Measurements from ENCODE around the gene MCTP1. TPM values are rescaled to one million over a fixed set of nuclear protein-coding genes. Genes with fewer than 3 reads are reported as not detected.

MCTP1 gene
- total RNA-seq, 1 donor from 2014 or later, result 63.6 TPM

DNA sequence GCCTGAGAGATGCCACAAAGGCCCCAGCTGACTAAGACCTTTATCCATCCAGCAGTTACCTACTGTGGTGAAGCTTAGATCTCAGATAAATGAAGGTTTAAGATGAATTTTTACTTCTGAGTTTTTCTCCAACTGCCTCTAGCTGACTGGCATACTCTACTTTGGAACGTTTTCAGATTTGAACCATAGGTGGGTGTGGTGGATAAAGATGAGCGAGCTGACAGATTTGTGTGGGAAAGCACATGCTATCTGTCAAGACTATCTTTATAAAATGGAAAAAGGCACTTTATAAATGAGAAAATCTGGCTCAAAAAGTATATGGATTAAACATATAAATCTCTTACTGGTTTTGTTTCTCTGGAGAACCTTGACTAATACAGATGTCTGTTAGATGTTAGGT is 160.8 kb downstream of the MCTP1 start:
- DNase-seq (ENCODE audit: low read depth, low spot score), result no peak

DNA sequence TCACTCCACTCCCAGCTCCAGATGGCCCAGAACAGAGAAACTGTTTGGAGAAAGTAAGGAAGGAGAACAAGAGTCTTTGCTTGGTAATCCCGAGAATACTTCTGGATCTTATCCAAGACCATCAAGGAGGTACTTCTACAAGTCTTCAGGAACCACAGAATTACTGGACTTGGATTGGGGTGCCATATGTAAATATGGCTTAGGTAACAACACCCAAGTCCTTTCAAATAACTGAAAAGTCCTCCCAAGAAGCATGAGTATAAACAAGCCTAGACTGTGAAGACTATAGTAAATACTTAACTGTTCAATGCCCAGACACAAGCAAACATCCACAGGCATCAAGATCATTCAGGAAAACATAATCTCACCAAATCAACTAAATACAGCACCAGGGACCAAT is 170.0 kb downstream of the MCTP1 start:
- DNase-seq (ENCODE audit: low read depth, low spot score), result no peak

DNA sequence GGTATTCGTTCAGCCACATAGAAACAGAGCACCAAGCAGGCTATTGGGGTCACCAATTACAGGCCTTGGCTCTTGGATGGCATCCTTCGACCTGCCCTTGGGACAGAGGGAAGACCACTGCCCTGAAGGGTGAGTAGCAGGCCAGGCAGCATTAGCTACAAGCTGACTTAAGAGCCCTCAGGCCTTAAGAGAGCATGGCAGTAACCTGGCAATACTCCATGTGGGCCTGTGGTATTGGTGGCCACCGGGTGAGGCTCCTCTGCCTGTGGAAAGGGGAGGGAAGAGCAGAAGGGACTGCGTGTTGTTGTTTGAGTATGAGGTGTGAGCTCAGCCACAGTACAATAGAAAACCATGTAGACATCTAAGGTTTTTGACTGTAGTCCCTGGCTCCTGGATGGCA is 170.6 kb downstream of the MCTP1 start:
- no peak for DNase-seq (ENCODE audit: low read depth, low spot score)

DNA sequence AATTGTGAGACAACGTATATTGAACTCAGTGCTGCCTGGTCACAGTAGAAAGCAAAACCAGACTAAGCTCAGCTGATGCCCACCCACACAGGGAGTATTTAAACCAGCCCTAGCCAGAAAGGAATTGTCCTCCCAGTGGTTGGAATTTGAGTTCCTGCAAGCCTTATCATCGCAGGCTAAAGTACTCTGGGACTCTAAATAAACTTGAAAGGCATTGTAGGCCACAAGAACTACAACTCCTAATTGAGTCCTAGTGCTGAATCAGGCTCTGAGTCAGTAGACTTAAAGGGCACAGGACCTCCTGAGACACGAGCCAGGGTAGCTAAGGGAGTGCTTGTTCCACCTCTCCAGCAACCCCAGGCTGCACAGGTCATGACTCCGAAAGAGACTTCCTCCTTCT is 171.4 kb downstream of the MCTP1 start:
- no peak for DNase-seq (ENCODE audit: low read depth, low spot score)

DNA sequence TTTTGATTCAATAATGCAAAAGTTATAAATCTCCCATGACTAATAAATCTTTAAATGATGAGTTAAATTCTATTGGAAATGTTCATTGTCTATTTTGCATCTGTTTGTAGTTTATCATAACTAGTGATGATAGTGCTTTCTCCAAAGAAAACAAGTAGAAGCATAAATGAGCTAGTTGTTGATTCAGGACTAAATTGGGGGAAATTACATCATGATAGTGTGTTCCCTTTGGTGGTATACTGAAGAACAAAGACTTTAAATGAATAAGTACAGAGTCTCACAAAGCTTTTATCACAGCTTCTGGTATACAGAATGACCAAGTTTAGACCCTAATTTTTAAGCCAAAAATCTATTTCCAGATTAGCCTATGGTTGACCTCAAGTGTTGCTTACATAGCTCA is 173.8 kb downstream of the MCTP1 start:
- no peak for DNase-seq (ENCODE audit: low read depth, low spot score)

DNA sequence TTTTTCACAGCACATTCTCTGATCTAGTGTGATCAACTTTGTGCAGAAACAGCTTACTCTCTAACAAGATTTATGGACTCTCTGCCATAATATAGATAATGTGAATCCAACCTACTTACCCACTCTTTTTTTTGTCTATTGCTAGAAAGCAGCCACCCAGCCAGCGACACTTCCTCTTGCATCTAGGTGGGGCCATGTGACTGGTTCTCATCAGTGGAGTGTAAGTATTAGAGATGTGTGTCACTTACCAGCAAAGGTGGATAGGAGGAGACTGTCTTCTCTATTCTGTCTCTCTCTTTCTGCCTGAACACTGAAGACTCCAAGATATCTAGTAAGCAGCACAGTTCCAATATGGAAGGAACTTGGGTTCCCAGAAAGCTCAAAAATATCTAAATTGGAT is 174.8 kb downstream of the MCTP1 start:
- DNase-seq (ENCODE audit: low read depth, low spot score), result no peak

DNA sequence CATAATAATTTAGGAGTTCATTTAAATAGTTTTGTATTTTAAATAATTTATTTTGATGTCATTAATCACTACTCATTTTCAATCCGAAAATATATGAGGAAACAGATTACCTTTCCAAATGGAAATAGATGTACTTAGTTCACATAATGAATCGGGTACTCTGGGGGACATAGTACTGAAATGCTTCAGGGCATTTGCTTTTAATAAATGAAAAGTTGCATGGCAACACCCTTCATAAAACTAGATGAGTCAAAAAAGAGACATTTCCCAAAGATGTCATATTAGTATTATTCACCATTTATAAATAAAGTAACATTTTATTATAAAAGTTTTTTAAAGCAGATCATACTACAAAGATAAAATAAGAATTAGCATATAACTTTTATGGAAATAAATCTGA is 177.8 kb downstream of the MCTP1 start:
- DNase-seq (ENCODE audit: low read depth, low spot score), result no peak

DNA sequence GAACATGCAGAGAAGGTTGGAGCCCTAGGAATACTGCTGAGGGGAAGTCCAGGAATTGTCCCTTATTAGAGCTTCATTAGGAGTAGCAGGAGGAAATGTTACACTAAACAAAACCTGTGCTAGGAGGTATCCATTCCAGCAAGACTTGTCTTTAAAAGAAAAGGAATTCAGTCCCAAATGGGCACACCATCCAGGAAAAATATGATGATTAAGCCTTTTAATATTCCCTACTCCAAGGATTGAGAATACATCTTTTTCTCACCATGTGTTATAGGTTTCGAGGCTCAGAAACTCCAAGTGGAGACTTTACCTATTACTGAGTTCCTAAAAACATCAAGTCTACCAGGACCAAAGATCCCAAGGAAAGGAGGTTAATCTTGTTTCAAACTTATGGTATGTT is 179.3 kb downstream of the MCTP1 start:
- DNase-seq (ENCODE audit: low read depth, low spot score), result no peak

DNA sequence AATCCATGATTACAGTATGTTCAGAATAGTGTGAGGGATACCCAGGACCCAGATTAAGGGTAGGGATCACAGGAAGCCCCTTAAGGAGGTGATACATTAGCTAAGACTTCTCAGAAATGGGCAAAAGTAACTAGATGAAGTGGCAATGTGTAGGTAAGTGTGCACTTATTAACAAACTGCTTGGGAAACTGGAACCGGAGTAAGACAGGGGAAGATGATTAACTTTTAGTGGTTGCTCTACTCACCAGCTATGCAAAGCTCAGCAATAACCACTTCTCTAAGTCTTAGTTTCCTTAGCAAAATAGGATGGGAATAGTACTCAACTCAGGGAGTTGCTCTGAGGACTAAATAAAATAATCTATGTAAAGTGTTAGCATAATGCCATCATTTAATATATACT is 182.2 kb downstream of the MCTP1 start:
- DNase-seq (ENCODE audit: low read depth, low spot score), result no peak

DNA sequence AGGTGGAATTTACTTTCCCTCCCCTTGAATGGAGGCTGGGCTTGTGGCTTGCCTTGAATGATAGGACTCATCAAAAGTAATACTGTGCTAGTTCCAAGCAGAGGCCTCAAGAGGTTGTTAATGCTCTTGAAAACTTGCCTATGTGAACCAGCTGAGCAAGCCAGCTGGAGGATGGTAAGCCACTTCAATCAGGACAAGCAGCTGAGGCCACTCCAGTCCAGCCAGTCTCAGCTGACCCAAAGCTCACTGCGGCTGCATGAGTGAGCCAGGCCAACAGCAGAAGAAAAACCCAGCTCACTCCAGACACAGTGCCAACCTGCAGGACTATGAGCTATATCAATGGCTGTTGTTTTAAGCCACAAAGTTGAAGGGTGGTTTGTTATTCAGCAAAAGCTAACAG is 182.8 kb downstream of the MCTP1 start:
- DNase-seq (ENCODE audit: low read depth, low spot score), result no peak

DNA sequence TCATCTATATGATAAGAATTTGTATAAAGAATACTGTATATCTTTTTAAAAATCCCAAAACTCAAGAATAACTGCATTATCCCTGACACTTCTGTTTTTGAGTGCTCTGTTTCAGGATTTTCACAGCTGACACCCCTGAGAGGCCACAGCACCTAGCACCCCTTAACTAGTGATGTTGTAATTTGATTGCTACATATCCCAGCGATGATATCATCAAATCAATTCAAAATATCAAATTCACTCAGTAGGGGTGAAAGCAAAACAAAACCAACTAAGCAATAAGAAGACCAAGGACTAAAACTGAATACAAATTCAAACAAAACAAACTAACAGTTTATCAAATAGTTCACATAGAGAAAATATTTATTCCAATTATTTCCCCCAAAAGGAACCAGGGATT is 184.3 kb downstream of the MCTP1 start:
- DNase-seq (ENCODE audit: low read depth, low spot score), result no peak

DNA sequence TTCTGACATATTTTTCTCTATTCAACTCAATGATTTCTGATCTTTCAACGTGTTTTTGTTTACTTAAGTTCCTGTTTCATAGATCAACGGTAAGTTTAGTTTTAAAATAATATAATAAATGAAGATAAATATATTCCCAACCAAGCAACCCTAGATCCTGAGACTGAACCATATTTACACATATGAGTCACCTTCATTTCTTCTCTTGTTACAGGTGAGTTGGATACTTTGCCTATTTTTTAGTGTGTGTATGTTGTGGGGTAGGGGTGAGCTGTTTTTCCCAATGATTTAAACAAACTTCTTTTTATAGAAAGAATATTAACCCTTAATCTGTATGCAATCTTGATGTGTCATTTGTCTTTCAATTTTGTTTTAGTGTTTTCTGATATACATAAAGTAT is 186.9 kb downstream of the MCTP1 start:
- no peak for DNase-seq (ENCODE audit: low read depth, low spot score)

DNA sequence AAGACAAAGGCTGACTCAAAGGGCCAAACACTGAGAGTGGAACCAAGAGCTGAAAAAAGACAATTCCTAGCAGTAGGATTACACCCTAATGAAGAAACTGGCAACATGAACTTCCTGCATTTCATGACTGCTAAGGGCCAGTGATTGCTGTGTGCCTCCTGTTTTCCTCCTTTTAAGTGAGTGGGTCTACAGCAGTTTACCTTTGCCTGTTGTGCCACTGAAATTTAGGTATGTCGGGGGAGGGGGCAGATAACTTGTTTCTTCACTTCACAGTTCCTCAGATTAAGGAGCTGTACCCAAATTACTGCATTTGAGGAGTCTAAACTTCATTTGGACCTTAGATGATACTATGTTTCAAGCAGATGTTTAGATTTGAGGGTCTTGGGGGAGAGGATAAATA is 191.7 kb downstream of the MCTP1 start:
- no peak for DNase-seq (ENCODE audit: low read depth, low spot score)

DNA sequence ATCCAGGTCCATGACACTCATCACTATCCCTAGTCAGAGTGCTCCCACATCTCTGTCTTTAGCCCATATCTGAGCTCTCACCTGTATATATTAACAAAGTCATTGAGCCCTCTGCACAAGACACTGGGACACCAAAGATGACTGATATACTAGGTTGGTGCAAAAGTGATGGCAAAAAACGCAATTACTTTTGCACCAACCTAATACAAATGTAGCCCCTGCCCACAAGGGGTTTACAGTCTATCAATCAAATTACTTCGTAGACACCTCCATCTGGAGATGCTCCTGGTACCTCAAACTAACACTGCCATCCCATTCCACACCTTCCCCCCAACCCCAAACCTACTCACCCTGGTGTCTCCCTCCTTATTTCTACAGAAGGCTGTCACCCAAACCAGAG is 194.1 kb downstream of the MCTP1 start:
- DNase-seq (ENCODE audit: low read depth, low spot score), result no peak

DNA sequence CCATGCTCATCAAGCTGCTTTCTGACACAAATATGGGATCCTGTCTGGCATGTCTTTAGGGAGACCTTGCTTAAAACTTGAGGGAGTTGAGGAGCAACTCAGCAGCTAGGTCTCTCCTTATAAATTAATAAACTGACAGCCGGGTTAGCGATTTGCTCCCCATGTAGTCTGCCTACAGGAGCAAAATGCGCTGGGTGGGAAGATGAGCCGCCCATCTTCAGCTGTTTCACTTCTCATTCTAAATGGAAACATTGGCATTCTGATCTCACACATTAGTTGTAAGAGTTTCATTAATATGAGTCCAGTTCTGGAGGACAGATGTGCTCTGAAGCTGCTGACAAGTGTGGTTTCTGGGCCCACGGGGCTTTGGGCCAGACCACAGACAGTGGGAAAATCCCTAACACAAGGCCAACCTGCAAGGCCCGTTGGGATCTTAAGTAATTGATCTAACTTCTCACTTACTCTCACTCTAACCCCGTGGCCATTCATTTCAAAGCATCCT is 197.0 kb downstream of the MCTP1 start:
- no peak for DNase-seq (ENCODE audit: low read depth, low spot score)

DNA sequence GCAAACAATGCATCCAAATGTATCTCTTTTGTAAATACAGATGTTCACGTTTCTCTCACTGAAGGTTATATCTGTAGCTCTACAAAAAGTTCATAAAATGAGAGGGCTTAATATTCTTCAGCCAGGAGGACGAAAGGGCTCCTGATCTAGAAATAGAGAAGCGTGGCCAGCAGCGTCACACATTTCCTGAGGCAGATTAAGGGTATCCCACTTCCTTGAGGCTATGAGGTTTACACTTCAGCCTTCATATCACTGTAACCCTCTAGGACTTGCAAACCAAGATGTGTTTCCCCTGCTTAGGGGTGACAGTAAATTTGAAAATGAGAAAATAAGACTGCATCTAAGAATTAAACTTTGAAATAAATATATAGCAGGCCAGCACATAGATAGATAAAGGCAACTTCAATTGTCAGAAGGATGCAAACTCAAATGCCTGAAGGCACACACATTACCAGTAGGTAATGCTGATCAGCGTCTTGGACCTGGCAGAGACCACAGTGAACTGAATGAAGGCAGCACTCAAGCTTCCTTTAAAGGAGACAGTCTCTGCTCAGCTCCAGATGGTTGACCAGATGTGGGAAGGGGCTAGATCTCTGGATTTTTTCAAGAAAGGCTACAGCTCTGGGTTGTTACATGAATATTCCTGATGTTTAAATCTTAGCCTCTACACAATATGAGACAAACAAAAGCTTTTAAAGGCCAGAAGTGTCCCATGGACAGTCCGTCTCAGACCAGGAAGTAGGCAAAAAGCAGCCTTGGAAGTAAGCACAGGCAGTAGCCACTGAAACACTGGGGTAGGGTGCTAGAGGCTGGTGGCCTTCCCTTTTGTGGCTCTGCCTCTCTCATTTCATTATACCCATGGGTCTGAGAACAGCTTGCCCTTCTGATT is 197.7 kb downstream of the MCTP1 start:
- DNase-seq (ENCODE audit: low read depth, low spot score), result no peak

DNA sequence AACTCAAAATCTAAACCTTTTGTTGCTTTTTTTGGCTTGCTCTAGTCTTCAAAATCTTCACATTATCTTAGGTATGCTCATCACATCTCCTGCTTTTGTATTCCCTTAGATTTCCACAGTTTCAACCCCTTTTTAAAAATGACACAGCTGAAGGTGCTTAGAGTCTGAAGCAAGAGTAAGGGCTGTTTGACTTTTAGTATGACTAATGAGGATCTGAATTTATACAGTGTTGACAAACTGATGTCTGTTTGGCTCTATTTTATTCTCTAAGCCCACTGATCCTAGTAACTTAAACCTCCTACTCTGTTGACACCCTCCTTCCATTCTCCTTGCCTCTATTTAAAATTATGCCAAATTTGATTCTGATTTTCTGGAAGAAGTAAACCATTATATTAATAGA is 200.1 kb downstream of the MCTP1 start:
- DNase-seq (ENCODE audit: low read depth, low spot score), result no peak

DNA sequence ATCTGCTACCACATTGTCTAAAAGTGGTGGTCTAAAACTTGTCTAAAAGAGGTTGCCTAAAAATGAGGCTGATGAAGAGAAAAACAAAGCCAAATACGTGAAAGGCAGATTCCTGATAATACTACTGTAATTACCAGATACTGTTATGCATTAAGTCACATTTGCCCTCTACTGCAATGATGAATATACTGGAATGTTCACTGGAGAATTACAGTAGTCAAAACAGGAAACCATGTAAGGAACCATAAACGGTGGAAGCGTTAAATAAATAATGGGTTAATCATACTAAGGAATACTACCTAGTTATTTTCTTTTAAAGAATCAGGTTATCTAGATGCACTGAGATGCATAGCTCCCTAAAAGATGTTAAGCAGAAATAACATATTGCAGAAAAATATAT is 201.3 kb downstream of the MCTP1 start:
- no peak for DNase-seq (ENCODE audit: low read depth, low spot score)

DNA sequence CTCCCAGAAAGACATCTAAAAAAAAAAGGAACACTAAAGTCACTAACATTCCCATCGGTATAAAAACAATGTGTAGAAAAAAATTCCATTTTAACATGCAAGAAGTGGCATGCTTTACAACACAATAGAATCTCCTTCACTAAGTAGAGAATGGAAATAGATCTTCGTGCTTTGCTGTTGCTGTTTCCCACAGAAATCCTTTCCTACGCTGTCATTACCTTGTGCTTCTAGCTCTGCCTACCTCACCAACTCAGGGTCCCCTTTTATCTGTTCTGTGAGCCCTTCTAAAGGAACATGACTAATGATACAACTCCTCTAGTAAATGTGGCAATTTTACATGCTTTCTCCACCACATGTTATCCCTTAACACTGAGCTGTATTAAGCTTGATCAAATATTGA is 202.9 kb downstream of the MCTP1 start:
- DNase-seq (ENCODE audit: low read depth, low spot score), result no peak

DNA sequence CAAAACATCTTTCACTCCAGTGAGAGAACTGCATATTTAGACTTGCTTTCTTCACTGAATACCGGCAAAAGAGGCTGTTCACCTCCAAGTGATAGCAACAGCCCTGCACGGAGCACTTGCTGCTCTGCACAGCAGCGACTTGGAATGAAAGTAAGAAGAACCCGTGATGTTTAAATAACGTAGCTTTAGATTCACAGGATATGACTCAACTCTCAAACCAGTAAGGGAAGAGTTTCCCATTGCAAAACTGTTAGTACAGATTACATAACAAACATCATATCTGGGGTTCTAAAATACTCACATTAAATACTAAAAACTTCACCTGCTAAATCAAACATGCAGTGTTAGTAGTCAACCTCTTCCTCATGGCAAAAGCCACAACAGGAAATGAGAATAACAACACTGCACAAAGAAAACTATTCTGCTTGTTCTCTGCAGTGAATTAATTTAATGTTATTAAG is 203.4 kb downstream of the MCTP1 start:
- peak; percentile 60 for DNase-seq (ENCODE audit: low read depth, low spot score)

DNA sequence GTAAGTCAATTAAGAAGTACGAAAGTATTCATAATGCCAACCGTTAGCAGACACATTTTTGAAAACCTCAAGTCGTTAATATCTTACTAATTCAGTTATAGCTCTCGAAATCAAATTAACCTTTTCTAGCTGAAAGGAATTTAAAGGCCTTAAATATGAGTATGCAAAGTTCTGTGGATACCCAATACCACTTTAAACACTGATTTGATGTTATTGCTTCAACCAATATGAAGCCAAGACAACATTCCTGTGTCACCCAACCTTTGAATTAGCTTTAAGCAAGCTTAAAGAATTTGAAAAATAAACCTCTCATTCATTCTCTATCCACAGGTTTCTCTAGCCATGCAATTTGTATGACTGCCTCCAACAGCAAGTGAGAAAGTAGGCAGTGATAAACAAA is 204.5 kb downstream of the MCTP1 start:
- DNase-seq (ENCODE audit: low read depth, low spot score), result no peak

DNA sequence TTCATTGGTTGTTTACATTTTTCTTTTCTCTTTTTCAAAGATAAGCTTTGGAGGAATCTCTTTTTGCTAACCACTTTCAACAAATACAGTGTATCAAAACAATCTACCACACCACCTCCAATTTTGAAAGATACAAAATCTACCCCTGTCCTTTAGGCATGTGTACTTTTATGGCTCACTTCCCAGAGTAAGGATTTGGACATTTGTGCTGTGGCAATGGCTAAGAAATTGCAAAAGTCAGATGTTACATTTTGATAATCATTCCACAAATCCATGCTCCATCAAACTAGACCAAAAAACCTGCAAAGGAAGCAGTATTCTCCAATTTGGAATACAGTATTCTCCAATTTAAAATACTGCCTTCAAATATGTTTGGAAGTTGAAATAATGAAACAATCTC is 204.9 kb downstream of the MCTP1 start:
- DNase-seq (ENCODE audit: low read depth, low spot score), result no peak

DNA sequence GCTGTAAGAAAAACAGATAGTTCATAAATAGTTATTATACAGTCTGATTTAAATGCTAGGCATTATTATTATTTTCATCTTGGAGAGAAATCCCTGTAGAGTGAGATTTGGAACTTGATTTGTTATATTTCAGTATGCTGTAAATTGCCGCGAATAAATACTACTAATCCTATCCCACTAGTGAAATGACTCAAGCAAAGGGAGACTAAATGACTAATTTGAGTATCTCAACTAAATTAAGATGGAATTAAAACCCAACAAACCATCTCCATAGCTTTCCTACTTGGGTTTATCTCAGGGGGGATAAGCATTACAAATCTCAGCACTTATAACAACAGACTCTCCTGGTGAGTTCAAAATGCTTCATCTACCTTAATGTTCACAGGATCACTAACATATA is 206.0 kb downstream of the MCTP1 start:
- no peak for DNase-seq (ENCODE audit: low read depth, low spot score)

Data from pulmonary artery endothelial cell (primary cell).